NCI-H524 treated with DMSO at 0.1 percent for 48 hours (cell line): ENCODE measurements around the gene BAZ2B.

ENCODE experiments used
- DNase-seq: peaks from one replicate; lab custom pipeline; 2025; lab: John Stamatoyannopoulos, UW

Gene BAZ2B

GRCh38 chr2:159615367-159616285, 722 bp downstream of the BAZ2B start:
- peak; percentile 86 for DNase-seq

GRCh38 chr2:159614534-159615366, 1.6 kb downstream of the BAZ2B start:
- DNase-seq = peak; percentile 56

GRCh38 chr2:159613651-159614285, 2.6 kb downstream of the BAZ2B start:
- peak; percentile 30 for DNase-seq

GRCh38 chr2:159613091-159613490, 3.3 kb downstream of the BAZ2B start:
- no peak for DNase-seq

GRCh38 chr2:159612255-159612901, 4.0 kb downstream of the BAZ2B start:
- DNase-seq = peak; percentile 75

GRCh38 chr2:159609811-159610549, 6.4 kb downstream of the BAZ2B start:
- DNase-seq = peak; percentile 26

DNA sequence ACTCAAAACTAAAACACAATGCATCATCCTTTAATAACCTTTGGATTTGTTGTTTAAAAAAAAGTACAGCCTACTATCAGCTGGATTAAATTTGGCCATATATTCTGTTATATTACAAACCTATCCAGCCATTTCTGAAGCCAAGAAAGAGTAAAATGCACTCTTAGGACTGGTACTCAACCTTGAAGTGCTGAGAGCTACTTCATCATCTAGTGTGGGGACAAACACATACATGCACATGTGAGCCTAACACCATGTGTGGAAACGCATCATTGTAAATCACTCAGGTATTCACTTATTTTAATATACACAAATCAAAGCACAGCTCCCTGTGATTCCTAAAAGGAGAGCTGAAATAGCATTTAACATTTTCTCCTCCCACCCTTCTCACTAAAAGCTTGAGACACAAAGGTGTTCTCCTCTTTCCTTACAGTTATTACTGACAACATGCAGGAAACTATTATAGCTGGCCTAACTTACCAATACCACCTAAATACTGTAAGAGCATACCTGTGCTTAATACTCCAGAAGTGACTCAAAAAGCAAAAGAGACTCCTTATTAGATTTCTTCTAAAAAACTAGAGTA, 7.5 kb downstream of the BAZ2B start:
- DNase-seq = no peak

DNA sequence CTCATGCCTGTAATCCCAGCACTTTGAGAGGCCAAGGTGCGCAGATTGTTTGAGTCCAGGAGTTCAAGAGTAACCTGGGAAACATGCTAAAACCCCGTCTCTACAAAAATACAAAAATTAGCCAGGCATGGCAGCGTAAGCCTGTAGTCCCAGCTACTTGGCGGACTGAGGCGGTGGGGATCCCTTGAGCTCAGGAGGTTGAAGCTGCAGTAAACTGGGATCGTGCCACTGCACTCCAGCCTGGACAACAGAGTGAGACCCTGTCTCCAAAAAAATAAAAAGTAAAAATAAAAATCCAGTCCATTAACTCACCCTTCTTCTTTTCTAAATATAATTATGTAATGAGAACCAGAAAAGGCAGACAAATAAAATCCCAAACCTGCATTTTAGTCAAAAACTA, 8.2 kb downstream of the BAZ2B start:
- DNase-seq = no peak

DNA sequence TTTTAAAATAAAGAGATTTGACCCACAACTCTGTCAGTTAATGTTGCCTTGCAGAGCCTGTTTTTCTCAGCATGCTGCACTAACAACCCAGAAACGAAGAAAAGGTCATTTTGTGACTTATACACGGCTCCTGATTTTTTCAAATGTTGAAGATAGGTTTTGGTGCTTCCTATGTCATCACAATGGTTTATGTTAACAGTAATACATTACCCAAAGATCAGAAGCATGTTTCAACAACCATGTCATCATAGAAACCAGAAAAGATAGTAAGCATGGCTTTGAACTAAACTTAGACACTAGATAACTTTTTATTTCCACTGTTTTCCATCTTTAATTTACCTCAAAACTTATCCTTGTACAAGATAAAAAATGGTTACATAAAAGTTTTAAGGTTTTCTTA, 10.1 kb downstream of the BAZ2B start:
- DNase-seq = no peak

GRCh38 chr2:159605441-159606178, 10.7 kb downstream of the BAZ2B start:
- no peak for DNase-seq

DNA sequence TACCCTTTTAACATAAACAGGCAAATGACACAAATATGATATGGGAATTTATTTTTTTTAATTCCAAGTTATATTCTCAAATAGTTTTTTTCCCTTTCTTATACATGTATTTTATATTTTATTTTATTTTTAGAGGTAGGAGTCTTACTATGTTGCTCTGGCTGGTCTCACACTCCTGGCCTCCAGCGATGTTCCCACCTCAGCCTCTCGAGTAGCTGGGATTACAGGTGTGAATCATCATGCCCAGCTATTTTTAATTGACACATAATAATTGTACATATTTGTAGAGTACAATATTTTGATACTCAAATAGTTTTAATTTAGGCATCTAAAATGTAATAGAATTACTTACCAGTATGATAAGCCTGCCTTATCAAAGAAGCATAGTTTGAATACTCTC, 12.2 kb downstream of the BAZ2B start:
- DNase-seq = no peak

DNA sequence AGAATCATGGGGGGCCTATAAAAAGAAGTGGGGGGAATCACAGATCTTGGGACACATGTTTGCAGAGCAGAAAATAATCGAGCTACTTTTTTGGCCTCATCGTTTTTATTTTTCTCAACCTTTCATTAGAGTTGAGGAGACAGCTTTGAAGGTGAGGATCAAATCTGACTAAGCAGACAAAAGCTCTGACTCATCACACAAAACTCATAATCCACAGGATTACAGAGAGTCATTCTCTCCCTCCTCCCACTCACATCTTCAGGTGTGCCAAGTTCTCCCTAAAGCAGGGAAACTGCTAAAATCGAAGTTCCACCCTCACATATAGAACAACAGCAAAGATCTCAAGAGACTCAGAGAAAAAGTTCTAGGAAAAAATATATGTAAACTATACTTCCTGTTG, 15.6 kb downstream of the BAZ2B start:
- no peak for DNase-seq

DNA sequence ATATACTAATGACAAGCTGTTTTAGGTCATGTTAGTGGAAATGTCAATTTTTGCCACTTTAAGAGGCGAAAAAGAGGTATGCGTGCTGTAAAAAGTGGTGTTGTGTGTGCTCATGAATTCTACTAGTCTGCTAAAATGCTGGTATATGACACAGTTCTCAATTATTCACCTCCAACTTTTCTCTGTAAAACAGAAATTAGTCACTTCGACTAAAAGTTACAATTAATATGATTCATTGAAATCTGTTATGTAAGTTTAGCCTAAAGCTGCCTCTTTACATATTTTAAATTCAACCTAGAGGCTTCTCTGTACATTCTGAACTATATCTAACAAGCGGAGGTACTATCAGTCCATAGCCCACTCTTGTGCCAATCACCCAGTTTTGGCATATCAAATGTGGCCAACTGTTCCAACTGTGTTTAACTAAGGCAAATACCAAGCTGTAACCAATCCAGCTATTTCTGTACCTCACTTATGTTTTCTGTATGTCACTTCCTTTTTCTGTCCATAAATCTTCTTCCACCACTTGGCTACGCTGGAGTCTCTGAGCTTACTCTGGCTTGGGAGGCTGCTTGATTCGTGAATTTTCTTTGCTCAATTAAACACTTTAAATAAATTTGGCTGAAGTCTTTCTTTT, 20.8 kb downstream of the BAZ2B start:
- DNase-seq = no peak

GRCh38 chr2:159592441-159592840, 23.9 kb downstream of the BAZ2B start:
- DNase-seq = no peak

DNA sequence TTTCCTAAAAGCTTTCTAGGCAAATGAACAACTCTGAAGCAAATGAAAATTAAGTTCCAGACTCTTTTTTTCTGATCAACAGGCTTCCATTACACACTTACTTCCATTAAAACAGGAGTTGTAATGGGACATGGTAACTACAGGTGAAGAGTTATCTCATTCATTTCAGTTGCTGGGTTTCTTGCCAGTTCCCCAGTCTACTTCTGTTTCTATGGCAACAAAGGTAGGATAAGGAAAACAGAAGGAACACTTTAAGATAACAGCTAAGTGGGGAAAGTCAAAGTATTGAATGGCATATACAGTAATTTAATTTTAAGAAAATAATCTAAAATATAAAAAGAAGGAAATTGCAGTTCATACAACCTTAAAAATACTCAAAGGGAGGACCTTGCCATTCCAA, 25.1 kb downstream of the BAZ2B start:
- DNase-seq = no peak

DNA sequence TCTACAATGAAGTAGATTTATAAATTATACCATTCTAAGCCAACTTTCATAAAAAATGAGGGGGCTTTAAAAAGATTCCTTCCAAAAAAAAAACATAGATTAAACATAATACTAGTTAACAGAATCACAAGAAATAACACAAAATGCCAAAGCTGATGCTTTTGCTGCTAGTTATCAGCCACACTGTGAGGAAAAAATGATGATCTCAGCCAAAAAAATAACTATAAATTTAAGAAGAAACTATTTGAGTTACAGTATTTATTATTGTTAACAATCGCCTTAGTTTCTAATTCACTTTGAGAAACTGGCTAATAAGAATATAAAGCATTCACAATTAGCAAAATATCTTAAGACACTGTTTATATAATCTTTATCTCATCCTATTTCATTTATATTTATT, 27.1 kb downstream of the BAZ2B start:
- no peak for DNase-seq

GRCh38 chr2:159586034-159586433, 30.3 kb downstream of the BAZ2B start:
- DNase-seq = no peak

GRCh38 chr2:159585622-159586021, 30.7 kb downstream of the BAZ2B start:
- DNase-seq = no peak

- peak; percentile 55 for DNase-seq
These were observed 31.6 kb downstream of the BAZ2B start for GRCh38 chr2:159584796-159585195.
